Globus pallidus (tissue), 1 donor: ENCODE results near the gene POLD2.

ENCODE experiments used
- DNase-seq: peaks from one replicate; pipeline ENCODE4 v3.0.0-alpha.2; 2015; ENCODE audit warnings: low spot score

The POLD2 gene

DNA sequence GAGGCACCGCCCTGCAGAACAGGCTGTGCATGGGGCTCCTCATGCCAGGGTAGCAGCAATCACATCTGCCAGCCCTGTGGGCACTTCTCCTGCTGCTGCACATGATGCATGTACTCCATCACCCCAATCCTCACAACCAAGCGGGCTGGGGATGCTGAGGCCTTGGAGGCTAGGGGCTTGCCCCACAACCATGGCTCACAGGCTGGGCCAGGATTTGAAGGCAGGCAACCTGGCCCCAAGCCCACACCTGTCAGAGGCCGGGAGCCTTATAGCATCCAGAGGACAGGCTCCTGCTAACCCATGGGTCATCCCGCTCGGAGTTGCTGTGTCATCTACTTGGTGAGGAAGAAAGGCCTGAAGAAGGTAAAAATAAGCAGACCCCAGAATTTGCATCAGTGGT is 43.2 kb downstream of the POLD2 start:
- no peak for DNase-seq

- no peak for DNase-seq
These were observed 43.9 kb downstream of the POLD2 start for GRCh38 chr7:44079331-44080021.

GRCh38 chr7:44078521-44078920 is 44.8 kb downstream of the POLD2 start:
- no peak for DNase-seq

DNA sequence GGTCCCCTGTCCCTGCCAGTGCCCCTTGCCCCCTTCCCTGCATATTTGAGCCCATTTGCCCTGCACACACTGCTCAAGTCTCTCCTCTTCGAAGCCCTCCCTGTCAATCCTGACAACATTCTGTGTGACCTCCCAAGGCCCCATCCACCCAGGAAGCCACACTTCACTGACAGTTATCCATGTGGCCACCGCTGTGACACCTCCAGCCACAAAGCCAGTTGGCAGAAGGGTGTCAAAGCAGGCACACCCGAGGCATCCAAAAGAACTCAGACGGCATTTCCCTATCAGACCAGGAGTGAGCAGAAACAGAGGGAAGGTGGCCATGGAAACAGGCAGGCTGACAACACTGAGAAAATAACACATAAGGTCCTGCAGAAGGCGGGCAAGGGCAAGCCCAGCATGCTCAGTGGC is 45.7 kb downstream of the POLD2 start:
- no peak for DNase-seq

DNA sequence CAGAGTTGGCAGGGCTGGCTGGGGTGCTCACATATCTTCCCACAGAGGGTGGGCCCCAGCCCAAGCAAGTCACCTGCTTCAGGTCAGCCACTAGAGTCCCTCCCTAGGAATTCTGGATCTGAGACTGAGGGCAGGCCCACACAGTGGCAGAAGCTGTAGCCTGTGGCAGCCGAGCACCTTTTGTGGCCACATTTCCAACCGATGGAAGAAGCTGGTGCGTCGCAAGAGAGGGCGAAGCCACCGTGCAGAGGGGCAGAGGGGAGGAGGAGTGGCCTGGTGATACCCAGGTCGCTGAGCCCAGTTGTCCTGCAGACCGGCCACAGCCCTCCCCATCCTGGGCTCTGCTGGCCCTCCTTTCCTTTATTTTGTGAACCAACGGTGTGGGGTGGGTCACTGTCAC is 46.3 kb downstream of the POLD2 start:
- no peak for DNase-seq

DNA sequence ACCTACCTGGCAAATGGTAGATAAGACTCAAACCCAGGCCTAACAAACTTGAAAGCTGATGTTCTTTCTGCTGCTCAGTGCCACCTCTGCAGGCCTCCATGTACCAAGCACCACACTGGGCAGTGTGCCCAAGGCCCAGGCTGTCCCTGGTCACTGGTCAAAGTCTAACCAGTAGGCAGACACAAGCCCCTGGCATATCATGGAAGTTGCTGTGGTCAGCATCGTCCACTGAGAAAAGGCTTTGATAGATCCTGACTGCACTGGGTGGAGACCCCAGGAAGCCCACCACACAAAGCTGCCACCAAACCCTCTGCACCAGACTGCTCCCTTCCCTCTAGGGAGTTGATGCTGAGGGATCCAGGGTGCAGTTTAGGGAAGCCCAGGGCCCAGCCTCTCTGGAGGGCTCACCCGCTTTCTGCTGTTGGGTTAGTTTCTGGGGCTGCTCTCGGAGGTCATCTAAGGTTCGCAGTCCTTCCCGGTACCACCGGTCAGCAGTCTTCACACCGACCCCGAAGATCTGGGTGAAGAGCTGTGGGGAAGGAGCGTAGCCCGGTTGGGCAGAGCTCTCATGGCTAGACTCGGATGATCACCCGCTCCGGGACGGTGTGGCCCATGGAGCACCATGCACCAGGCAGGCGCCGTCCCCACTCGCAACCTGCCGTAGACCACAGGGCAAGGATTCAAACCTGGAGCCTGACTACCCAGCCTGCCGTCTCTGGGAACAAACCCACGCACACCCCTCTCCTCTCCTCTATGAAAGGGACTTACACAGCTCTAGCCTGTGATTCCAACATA is 47.0 kb downstream of the POLD2 start:
- no peak for DNase-seq

GRCh38 chr7:44075296-44076075 is 47.9 kb downstream of the POLD2 start:
- DNase-seq = no peak

DNA sequence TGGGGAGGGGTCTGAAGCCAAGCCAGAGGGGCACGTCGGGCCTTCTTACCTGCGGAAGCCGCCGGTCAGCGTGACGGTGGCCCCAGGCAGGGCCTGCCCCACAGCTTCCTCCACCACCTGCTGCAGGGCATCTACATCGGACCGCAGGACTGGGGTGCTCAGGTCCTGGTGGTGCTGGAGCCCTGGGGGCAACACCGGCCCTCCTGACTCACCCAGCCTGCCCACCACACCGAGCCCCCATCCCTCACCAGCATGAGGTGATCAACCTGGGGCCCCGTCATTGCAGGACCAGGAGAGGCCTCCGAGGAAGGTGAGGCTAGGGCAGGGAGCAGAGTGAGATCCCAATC is 49.0 kb downstream of the POLD2 start:
- no peak for DNase-seq

DNA sequence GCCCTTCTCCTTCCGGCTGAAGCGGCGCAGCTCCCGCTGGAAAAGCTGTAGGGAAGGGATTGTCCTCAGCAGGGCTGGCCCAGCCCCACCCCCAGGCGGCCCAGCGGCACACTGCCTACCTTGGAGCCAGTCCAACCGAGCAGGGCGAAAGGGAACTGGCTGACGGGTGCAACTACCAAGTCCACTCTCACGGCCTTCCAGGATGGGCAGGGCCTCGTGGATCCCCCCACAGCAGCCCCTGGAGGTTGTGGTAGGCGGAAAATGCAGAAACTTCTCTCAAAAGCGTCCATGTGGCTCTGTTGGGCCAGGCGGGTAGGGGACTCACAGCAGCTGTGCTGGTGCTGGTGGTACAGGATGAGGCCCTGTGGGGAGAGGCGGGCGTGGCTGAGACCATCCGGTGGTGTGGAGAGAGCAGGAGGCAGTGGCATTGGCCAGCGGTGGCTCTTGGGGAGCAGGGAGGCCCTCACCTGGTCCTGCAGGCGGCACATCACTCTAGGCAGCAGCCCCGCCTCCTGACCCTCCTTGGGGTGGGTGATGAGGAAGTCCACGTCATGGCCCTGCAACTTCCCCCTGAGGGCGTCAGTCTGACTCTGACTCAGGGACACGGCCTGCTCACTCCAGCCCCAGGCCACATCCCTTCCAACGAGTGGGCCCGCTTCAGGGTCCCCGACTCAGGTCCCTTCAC is 49.5 kb downstream of the POLD2 start:
- DNase-seq = peak; percentile 77

DNA sequence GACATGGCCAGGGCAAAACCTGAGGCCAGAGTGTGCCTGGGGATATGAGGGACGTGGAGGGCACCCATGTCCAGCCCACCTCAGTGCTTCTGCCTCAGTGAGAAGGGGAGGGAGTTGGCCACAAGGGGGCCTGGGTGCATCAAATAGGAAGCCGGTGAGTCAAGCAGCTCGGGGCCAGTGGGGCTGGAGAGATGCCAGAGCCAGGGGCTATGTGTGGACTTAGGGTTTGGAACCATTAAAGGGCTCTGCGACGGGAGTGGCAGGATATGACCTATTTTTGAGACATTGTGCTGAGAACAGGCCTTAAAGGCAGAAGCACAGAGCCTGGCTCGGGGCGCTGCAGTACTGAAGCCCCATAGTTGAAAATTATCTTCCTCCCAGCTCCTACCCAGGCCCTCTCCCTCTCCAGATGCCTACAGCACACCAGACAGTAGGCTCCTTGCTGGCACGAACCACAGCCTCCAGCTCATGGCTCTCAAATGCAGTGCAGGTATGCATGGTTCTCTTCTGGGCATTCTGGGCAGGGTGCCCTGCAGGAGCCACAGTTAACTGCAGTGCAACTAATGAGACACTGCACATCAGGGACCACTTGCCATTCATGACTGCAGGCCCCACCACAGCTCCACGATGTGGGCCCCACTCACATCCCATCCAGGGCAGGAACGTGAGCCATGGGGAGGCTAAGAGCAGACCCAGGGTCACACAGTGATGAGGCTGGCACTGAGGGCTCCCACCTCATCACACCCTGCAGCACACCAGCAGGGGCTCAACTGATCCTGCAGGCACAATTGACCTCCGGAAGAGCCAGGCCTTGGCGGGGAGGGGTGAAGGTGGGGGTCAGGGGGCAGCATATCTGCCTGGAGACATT is 50.8 kb downstream of the POLD2 start:
- DNase-seq = no peak

GRCh38 chr7:44071726-44072363 is 51.5 kb downstream of the POLD2 start:
- DNase-seq = no peak

DNA sequence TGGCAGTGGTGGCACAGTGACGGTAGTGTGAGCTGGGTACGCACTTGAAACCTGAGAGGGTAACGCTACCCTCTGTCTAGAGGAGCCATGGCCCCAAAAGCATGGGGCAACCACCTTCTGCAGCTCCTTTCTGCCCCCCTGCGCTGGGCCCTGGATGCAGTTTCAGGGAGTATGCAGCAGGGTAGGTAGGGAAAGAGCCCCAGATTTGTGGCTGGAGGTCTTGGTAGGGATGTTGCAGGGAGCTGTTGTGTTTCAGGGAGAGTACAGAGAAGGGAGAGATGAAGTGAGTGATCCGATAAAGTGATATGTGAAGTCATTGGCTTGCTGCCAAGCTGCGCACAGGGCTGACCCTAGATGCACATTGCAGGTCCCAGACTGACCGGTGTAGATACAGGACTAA is 55.3 kb downstream of the POLD2 start:
- DNase-seq = no peak

DNA sequence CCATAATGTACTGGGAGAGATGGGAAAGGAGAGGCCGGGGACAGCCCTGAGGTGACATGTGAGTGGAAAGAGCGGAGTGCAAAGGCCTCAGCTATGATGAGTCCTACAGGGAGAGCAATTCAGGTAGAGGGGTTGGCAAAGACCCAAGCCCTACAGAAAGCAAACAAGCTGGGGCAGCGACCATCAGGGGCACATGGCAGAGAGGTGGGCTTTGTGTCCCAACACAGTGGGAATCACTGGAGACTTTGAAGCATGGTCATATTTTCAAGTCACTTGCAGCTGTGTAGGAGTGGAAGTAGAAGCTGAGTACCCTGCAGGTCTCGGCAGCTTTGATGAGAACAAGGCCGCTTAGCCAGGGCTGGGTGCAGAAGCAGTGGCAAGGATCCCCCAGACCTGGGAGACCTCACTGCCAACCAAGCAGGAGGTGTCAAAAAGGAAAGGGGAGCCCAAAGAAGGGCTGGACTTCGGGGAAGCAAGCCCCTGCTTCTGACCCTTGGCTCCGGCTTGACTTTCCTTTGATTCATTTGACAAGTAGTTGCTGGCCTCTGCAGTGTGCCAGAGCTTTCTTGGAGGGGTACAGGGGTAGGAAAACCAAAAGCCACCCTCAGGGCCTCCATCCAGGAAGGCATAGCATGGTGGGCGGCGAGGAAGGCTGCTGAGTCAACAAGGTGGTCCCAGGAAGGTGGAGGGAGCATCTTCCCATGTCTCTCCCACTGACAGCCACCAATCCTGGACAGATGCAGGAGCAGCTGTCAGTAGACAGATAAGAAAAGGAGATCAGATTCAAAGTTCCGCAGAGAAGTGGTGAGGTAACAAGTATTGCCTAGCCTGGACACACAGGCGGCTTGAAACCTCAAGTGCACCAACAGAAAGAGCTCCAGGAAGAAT is 56.0 kb downstream of the POLD2 start:
- no peak for DNase-seq

- DNase-seq = no peak
These were observed 56.8 kb downstream of the POLD2 start for GRCh38 chr7:44066494-44067063.

DNA sequence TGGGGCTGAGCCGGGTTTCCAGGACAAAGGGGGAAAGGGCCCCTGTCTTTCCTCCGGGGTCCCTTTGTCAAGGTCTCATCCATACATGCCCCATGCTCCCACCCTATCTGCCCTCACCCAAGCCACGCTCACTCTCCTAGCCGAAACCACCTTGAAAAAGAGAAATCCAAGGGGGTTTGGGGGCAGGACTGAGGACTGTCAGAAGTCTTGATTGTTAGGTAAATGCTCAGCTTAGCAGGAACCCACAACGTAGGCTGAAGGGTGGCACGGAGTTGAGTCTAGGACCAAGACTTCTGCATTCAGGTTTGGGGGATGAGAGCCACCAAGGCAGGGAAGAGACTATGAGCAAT is 57.3 kb downstream of the POLD2 start:
- no peak for DNase-seq

DNA sequence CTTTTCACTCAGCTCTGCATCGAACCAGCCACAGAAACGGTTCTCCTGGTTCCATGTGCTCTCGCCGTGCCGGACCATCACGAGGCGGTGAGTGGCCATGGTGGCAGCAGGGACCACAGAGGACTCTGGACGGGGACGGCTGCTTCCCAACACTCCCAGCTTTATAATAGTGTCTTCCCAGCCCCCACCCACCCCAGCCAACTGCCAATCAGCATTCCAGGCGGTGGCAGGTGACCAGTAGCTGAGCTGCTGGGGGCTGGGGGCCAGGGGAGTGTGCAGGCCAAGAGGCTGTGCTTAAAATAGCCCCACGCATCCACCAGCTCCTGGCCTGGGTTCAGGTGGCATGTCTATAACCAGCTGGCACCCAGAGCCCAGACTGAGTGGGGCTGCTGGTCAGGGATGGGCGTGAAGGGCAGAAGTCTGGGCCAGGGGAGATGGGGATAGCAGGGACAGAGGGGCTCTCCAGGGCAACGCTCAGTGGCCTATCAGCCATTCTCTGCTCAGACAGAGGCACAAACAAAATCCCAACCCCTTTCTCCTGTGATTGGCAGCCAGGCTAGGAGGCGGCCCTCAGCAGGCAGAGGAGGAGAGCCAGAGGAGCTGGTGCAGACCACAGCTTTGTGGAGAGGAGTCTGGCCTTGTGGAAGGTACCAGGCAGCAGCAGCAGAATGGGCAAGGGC is 57.8 kb downstream of the POLD2 start, which contains the start of gene PGAM2:
TSS of gene PGAM2 (minus strand) at position 137 of the 680 bp plus-strand sequence. CDS start at position 99, 38 bp downstream.
- DNase-seq = peak; percentile 65

GRCh38 chr7:44064791-44065430 is 58.4 kb downstream of the POLD2 start:
- no peak for DNase-seq
